Jurkat, Clone E6-1 (cell line): ENCODE results near the gene CXCR5.
A peak's percentile ranks its signal among the peaks of the same experiment; 100 is the strongest.

ENCODE experiments used
- DNase-seq: peaks from one replicate; pipeline ENCODE4 v3.0.0-alpha.2; 2011; ENCODE audit warnings: low read depth, low spot score
- H3K4me3 ChIP-seq: 2 replicates; pipeline ENCODE4 v1.5.1; 2011; ENCODE audit warnings: mild to moderate bottlenecking, low read length, control low read depth, moderate library complexity

Gene CXCR5

DNA sequence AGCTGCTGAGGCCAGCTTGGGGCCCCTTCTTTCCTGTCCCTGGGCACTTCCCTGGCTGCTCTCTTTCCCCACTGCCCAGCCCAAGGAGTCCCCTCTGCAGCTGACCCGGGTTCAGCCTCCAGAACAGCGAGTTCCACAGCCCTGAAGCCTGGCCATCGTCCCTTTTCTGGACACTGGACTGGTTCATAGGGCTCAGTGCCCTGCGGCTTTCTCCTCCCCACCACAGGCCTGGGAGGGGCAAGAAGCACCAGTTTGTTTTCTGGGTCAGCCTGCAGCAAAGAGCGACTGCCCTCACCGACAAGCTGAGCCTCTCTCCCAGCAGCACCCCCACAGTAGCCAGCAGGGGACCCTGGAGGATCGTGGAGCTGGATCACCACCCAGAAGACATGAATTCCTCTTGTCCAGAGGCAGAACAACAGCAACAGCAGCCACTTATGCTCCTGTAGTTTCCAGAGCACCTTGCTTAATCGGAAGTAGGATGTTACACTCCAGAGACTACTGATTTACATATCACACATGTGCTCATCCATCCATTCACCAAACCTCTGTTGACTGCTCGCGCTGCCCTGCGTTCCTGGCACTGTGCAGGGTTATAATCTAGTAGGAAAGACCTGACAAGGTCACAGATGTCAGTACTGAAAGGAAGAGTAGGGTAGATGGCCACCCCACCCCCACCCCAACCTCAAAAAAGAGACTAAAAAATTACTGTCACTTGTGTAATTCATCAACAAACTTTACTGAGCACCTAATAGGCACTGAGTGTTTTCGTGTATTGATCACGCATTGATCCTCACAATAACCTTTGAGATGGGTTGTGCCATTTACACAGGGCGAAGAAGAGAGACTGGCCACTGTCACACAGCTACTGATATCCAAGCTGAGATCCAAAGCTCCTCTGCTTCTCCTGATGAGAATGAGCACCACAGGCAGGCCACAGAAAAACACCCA, 13.0 kb upstream of the CXCR5 start:
- DNase-seq, result no peak
- H3K4me3 ChIP-seq, result no peak overlapping the region

- no peak for DNase-seq
- no peak overlapping the region for H3K4me3 ChIP-seq
These were observed 11.3 kb upstream of the CXCR5 start for GRCh38 chr11:118872403-118872821.

DNA sequence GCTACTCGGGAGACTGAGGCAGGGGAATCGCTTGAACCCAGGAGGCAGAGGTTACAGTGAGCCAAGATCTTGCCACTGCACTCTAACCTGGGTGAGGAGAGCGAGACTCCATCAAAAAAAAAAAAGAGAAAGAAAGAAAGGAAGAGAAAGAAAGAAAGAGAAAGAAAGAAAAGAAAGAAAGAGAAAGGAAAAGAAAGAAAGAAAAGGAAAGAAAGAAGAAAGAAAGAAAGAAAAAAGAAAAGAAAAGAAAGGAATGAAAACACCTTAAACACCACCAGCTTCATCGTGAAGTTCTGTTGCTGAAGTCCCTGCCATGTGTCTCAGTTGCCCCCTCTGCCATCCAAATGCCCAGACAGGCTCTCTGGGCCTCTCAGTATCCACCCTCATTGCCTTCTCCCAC, 9.9 kb upstream of the CXCR5 start:
- no peak overlapping the region for H3K4me3 ChIP-seq
- DNase-seq, result no peak

DNA sequence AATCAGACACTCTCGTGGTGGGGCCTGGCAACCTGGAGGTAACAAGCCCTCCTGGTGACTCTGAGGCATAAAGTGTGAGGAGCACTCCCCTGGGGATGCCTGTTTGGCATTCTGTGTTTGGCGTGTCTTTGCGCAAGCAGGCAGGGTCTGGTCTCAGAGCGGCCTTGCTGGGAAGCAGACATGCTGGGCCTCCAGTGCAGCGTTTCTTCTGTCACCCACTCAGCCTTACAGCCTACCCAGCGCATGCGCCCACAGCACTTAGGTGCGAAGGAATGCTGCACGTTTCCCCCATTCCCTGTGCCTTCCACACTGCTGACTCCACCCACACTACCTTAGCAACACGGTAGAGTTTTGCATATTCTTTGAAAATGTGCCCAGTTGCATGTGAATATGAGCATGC, 7.4 kb upstream of the CXCR5 start:
- H3K4me3 ChIP-seq, result peak overlapping the region; percentile 3
- no peak for DNase-seq

- no peak for DNase-seq
- no peak overlapping the region for H3K4me3 ChIP-seq
These were observed 6.1 kb upstream of the CXCR5 start for GRCh38 chr11:118877487-118878162.

GRCh38 chr11:118878163-118878563, 5.5 kb upstream of the CXCR5 start:
- no peak for DNase-seq

DNA sequence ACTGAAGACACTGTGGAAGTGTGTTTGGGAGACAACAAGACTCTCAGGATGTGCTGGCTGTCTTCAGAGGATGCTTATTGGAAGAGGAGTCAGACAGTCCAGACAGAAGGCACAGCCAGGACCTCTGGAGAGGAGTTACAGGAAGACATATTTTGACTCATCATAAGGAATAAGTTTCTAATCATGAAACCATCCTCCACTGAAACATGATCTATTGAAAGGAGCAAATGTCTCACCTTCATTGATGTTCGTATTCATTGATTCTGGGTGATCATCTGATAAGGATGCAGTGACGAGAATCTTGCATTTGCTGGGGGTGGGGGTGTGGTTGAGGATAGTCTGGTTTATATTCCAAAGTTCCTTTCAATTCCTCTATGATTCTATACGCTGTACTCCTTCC, 2.5 kb upstream of the CXCR5 start:
- H3K4me3 ChIP-seq, result no peak overlapping the region
- no peak for DNase-seq

More at GRCh38 chr11:118878163-118878563, 5.5 kb upstream of the CXCR5 start:
- no peak overlapping the region for H3K4me3 ChIP-seq

DNA sequence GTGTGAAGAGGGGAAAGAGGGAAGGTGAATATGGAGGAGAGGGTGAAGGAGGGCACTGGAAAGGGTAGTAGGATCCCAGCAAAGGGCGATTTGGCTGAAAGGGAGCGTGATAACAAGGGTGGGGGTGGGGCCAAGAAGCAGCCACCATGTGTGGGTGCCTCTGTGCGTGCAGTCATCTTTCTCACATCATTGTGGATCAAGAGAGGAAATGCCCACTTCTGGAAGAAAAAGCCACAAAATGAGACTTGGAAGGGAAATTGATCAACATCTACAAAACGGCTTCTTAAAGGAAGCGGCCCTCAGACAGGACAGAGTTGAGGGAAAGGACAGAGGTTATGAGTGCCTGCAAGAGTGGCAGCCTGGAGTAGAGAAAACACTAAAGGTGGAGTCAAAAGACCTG, 1.2 kb upstream of the CXCR5 start:
- H3K4me3 ChIP-seq, result no peak overlapping the region
- DNase-seq, result no peak

DNA sequence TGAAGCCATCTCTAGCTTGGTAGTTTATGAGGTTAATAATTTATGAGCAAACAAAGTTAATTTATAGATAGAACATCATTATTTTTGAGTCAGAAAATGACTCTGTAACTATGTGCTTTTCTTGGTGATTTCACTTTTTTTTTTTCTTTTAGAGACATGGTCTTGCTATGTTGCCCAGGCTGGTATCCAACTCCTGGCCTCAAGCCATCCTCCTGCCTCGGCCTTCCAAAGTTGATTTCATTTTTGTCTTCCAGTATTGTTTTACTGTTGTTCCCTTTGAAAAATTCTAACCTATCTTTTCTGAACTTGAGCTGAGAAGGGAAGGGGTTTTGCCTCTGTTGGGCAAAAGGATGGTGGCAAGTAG, 706 bp upstream of the CXCR5 start:
- H3K4me3 ChIP-seq, result no peak overlapping the region
- no peak for DNase-seq

GRCh38 chr11:118884875-118885274, 1.2 kb downstream of the CXCR5 start:
- no peak overlapping the region for H3K4me3 ChIP-seq

GRCh38 chr11:118885319-118885718, 1.6 kb downstream of the CXCR5 start:
- H3K4me3 ChIP-seq, result no peak overlapping the region
- DNase-seq, result no peak

More at GRCh38 chr11:118884875-118885274, 1.2 kb downstream of the CXCR5 start:
- no peak for DNase-seq

DNA sequence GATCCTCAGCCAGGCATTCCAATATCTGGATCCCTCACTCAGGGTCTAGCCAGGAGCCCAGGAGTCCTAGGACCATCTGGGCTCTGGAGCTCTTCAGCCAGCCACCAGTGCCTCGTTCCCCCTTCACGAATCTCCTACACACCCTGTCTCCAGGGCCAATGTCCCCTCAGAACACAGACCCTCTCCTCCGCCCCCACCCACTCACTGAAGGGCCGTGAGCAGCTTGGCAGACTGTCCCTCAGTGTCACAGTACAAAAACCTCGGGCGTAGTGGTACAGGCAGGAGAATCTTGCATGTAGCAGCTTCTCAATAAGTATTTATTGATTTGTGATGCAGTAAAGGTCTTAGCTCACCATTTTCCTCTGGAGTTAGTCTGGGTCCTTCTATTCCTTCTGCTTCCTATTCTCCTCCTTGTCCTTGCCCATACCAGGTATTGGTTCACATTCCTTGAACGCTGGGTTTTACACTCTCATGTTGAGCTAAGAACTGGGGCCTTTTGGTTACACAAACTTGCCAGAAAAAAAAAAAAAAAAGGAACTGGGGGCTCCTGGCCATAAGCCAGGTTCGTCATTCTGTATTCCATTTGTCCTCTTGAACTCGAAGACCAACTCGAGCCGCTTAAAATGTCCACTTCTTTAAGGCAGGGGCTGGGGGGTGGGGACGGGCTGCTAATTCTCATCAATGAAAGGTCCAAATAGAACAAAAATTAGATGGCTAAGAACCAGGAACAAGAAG, 2.3 kb downstream of the CXCR5 start:
- H3K4me3 ChIP-seq, result no peak overlapping the region
- no peak for DNase-seq

DNA sequence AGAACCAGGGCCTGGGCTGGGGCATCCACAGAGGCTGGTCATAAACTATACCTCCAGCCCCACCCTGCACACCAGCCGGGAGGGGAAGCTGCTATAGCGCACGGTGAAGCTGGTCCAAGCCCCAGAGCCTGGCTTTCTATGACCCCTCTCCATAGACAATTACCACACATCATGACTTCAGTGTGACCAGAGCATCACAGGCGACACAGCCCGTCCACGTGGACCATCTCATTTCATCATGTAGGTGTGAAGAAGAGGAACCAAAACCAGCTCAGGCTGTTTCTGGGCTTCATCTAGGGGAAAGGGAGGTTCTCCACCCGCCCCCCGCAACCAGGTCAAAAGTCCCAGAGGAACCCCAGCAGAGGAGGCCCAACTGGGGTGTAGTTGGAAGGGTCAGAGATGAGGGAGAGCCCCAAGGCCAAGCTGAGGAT, 3.0 kb downstream of the CXCR5 start:
- no peak for DNase-seq
- no peak overlapping the region for H3K4me3 ChIP-seq

DNA sequence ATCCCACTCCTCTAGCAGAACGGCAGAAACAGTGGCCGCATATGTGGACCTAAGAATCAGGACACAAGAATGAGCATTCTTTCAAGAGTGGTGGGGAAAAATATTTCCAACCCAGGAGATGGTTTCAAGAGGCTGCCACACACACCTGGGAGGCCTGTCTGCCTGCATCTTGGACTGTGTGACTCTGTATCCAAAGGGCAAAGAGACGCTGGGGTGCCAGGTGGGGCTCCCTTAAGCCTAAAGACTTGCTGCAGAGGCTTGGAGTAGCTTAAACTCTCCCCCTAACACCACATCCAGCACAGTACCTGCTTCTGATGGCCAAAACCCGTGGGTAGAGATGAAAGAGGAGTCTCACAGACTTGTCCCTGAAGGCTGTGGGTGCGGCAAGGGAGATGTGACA, 3.5 kb downstream of the CXCR5 start:
- DNase-seq, result no peak
- H3K4me3 ChIP-seq, result no peak overlapping the region

- no peak overlapping the region for H3K4me3 ChIP-seq
- DNase-seq, result no peak
These were observed 4.7 kb downstream of the CXCR5 start for GRCh38 chr11:118888398-118888797.

GRCh38 chr11:118889797-118890196, 6.1 kb downstream of the CXCR5 start:
- no peak for DNase-seq
- H3K4me3 ChIP-seq, result no peak overlapping the region

DNA sequence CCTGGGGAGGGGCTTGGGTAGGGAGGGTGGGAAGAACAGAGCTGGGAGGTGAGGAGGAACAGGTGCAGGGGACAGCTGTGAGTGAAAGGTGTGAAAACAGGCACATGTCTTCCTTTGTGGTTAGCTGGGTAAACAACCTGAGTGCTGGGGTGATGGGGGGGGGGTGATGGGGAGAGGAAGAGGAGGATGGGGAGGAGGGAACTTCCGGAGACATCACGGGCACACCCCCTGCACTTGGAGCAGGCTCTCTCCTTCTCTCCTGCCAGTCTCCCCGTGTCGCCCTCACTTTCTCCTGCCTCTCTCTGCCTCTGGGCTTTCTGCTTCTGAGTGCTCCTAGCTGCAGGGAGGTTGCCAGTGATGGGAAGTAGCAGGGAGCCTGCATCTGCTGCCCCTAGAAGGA, 8.8 kb downstream of the CXCR5 start:
- peak; percentile 93 for DNase-seq
- H3K4me3 ChIP-seq, result peak overlapping the region; percentile 27

- no peak for DNase-seq
- H3K4me3 ChIP-seq, result peak overlapping the region; percentile 27
These were observed 9.3 kb downstream of the CXCR5 start for GRCh38 chr11:118892964-118893363.

DNA sequence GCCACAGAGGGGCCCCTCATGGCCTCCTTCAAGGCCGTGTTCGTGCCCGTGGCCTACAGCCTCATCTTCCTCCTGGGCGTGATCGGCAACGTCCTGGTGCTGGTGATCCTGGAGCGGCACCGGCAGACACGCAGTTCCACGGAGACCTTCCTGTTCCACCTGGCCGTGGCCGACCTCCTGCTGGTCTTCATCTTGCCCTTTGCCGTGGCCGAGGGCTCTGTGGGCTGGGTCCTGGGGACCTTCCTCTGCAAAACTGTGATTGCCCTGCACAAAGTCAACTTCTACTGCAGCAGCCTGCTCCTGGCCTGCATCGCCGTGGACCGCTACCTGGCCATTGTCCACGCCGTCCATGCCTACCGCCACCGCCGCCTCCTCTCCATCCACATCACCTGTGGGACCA, 10.0 kb downstream of the CXCR5 start:
- H3K4me3 ChIP-seq, result no peak overlapping the region
- DNase-seq, result no peak

- H3K4me3 ChIP-seq, result no peak overlapping the region
- DNase-seq, result no peak
These were observed 10.5 kb downstream of the CXCR5 start for GRCh38 chr11:118894192-118894591.
